HG03097 (cell line): ENCODE data around the gene USP32.
A peak's percentile ranks its signal among the peaks of the same experiment; 100 is the strongest.

Experiments
- ATAC-seq: cut with Tn5 transposase; IDR thresholded peaks from one replicate; pipeline ENCODE4 v1.9.1; 2021; ENCODE audit not compliant: unreplicated experiment, low FRiP score

The USP32 gene

DNA sequence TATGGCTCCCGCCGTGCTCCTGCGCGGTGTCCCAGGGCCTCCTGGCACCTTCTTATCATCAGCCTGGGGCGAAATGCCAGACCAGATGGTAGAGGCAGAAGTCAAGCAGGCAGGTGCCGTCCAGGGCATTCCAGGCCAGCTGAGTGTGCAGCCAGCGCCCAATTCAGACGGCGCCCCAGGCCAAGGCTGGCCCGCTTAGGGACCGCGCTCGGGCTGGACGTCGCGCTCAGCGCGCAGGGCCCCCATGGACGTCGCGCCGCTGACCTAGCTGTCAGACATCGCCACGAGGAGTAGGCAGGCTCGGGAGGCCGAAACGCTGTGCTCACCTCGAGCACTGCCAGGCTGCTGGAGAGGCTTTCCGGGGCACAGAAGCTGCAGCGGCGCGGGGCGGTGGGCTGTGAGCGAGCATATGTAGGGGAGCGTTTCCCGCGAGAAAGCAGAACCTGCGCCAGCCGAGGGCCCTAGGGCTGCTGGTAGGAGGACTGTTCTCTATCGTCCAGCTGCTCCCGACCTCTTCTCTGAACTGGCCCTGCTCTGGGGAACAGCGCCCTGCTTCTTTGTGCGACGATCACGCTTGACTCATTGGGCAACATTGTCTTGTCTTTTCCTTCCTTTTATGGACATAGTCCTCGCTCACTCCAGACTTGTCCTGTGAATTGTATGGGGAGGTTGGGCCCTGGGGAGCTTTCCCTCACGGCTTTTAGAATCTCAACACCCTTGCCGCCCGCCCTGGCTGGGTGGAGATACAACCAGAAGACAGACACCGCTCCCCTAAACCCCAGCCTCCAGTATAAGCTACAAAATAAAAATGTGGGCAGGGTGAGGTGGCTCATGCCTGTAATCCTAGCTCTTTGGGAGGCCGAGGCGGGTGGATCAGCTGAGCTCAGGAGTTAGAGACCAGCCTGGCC is 250.6 kb downstream of the USP32 start:
- ATAC-seq: no peak

DNA sequence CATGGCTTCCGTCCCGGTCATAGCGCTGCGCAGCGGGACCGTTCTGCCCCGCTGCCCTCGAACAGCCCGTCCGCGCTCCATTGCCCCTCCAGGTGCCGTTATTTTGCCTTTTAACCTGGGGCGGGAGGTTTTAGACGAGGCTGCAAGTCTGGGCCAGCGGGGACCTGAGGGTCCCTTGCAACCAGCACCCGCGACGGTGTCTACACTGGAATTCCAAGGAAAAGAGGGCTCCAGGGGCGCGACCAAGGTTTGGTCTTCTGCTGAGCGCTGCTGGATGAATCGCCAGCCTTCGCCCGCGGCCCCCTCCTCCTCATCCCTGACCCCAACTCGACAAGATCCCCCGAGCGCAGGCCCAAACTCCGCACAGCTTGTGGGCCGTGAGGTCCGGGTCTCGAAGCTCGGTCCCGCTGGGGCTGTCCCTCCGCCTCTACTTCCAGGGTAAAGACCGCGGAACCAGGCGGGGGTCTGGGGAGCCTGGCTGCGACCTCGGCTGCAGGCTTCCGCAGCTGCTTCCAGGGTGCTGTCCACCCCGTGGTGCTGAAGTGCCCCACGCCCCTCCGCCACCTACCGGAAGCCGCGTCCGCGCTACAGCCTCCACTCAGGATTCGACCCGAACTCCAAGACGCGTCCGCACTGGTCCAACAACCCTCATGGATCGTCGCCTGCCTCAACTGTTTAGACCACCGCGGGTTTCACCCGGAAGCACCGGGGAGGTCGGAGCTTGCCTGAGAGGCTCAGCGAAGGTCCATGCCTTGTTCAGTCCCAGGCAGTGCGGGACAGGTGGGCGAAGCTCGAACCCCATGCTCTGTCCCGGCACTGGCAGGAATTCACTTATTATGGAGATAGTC is 252.3 kb downstream of the USP32 start:
- no peak for ATAC-seq

DNA sequence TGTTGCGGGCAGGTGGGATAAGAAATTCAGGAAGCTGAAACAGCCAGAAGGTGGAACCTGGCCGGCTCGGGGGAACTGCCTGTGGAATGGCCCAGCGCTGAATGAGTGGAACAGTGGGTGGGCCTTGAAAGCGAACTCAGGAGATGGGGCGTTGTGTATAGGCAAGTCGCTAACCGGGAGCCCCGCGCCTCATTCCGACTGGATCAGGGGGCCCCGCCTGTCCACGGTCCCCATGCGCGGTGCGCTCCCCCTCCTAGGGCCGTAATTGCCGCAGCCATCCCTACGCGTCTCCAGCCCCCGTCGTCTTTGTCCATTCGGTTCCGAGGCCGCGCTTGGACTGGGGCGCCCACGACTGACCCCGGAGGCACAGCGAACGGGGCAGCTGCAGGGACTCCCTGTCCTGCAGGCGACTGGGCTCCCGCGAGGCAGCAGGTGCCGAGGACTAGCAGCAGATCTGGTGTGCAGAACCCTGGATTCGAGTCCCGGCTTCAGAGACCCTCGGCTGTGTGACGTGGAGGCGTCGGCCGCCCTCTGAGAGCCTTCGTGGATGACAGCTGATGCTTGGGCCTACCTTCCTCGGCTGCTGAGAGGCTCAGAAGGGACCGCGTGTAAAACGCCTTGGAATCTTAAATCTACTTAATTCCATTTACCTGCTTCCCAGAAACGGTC is 253.0 kb downstream of the USP32 start:
- ATAC-seq: no peak

DNA sequence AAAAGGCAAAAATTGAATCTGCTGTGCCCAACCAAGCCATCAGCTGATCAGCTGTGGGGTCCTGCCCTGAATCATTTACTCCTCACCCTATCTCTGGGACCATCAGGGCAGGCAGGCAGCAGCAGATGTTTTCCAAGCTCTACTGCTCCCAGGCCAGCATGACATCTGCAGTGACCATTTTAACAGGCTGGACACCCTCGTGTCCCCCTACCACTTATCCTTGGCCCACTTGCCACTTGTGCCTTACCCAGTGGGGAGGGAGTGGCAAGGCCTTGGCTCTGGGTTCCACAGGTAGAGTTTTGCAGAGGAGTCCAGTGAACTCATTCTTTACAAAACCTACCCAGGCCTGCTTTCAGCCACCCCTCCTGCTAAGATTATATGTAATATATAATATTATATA is 254.2 kb downstream of the USP32 start:
- ATAC-seq: no peak

DNA sequence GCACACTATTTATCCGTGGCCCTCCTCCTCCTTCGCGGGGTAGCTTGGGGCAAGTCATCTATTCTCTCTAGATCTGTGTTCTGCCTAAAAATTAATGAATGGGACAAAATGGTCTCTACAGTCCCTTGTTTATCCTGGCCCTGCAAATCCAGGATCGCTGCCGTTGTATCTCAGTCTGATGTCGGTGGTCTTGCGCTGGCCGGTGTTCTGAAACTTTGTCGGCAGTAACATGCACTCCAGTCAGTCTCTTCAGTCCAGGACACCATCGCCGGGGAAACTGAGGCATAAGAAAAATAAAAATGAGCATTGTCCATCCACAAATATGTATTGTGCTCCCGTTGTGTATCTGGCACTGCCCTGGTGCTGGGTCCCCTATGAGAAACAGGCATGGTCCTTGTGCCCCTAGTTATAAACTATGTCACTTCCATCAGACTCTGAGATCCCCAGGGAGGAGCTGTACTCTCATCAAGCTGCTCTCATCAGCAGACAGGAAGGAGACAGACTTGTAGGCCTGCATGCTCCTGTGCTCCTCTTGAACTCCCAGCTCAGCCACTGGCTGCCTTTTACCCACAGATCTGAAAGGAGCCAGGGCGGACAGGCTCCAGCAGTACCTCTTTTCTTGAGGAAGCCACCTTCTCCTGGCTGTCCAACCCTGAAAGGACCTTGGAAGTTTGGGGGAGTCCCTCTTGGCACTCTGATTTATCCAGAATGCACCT is 255.8 kb downstream of the USP32 start:
- ATAC-seq: no peak

DNA sequence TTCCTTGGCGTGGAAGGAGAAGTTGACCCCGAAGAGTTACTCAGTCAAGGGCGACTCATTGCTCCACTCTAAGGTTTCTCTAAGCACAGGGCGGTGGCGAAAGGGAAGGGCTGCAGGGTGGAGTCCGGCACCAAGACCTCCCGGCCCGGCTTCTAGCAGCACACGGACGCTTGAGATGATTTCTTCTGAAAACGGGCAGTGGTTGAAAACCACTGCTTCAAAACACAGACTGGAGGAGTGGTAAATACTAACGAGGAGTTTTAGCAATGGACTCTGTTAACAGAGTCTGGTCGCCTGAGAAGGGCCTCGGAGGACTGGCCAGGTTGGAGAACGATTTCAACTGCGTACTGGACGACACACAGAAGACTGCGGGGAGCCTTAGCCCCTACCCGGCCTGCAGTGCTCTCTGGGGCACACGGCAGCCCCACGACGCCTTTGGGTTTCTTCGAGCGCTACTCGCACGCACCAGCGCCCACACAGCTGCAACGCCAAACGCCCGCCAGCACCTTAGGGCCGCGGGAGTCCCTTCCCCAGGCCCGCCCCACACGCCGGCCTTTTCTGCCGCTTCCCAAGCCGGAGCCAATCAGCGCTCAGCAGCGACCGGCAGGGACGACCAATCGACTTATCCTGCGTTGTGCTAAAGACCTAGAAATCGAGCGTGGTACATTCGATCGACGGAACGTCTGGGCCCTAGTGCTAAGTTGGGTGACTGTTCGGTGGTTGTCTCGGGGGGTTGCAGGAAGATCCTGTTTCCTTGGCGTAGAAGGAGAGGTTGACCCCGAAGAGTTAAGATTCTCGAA is 256.6 kb downstream of the USP32 start:
- peak; percentile 77 for ATAC-seq

DNA sequence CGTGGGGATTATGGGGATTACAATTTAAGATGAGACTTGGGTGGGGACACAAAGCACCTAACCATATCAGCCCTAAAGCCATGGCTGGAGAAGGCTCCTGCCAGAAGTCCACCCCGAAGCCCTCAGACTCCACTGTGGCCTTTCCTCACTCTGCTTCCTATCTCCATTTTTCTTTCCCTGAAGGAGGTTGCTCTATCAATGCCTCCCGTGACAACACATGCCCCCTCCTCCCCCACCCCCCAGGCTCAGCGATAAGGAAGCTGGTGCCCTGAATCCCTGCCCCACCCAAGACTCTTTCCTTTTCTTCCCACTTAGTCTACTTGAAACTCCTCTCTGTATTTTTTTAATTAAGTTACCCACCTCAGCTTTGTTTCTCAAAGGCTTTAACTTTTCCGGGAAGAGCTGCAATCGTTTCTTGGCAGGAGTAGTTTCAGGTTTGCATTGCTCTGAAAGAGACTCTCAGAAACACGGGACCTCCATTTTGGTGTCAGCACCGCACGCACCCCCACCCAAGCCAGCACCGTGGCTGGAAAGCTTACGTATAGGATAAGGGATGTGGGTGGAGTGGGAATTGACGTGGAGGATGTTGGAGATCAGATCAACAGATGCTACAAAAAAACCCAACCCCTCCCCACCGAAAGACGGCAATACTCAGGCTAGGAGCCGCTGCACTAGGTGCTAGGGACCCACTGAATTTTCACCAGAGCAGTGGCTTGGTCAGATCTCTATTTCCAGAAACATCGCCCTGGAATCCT is 257.4 kb downstream of the USP32 start:
- ATAC-seq: no peak

DNA sequence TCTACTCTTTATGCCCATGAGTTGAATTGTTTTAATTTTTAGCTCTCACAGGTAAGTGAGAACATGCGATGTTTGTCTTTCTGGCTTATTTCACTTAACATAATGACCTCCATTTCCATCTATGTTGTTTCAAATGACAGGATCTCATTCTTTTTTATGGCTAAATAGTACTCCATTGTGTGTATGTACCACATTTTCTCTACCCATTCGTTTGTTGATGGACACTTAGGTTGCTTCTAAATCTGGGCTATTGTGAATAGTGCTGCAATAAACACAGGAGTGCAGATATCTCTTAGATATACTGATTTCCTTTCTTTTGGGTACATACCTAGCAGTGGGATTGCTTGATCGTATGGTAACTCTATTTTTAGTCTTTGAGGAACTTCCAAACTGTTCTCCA is 261.5 kb downstream of the USP32 start:
- no peak for ATAC-seq

DNA sequence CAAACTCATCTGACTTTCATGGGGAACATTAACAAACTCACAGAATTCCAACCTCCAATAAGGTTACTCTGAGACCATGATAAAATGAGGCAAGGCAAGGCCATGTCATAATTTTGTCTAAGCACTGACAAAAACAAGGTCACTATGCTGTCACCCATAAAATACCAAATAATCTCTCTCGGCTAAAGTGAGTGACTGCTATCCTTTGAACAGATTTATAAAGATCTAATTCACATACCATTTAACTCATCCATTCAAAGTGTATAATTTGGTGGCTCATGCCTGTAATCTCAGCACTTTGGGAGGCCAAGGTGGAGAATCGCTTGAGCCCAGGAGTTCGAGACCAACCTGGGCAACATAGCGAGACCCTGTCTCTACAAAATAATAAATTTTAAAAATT is 262.8 kb downstream of the USP32 start:
- no peak for ATAC-seq
